GM12891 (cell line): ENCODE data around the gene SND1.

Experiments
- POLR2A ChIP-seq: IDR thresholded peaks from 2 replicates; pipeline ENCODE4 v1.6.1; 2011; ENCODE audit warnings: low read depth, low read length, control low read depth
- POLR2AphosphoS5 ChIP-seq: IDR thresholded peaks from 2 replicates; pipeline ENCODE4 v1.6.1; 2011; ENCODE audit warnings: low read depth, low read length, control low read depth
- POU2F2 ChIP-seq: IDR thresholded peaks from 2 replicates; pipeline ENCODE4 v1.6.1; 2011; ENCODE audit warnings: low read depth, mild to moderate bottlenecking, control low read depth, low read length, moderate library complexity

GRCh38 chr7:127943541-127944521 is 291.8 kb downstream of the SND1 start:
- TF ChIP-seq POLR2AphosphoS5 (no peak), POU2F2 (no peak), POLR2A (no peak)
